Caco-2 (cell line): Measurements from ENCODE around the gene PRRG2. TPM values are rescaled to one million over a fixed set of nuclear protein-coding genes. Genes with fewer than 3 reads are reported as not detected.

Experiments
- BruUV-seq: library from RNA; stranded (reverse); fragments of 400-500 nt; replicated peaks from 2 replicates; lab custom pipeline; 2021; lab: Mats Ljungman, UMichigan
- CTCF ChIA-PET: fragments of 300-600 bp; sonication (Branson Sonifier 250); formaldehyde crosslinking; loops from one replicate; lab custom pipeline; 2022; ENCODE audit warnings: antibody characterized with exemption; lab: Charles Lee
- POLR2A ChIA-PET: fragments of 300-600 bp; sonication (Branson Sonifier 250); formaldehyde crosslinking; loops from one replicate; lab custom pipeline; 2022; ENCODE audit warnings: antibody characterized with exemption; lab: Charles Lee
- DNase-seq, 2 experiments: peaks; one replicate each; pipeline versions ENCODE4 v3.0.0 to v3.0.0-alpha.2; 2020 to 2022
- H3K27me3 ChIP-seq: replicated peaks from 2 replicates; pipeline ENCODE4 v1.6.0; 2011; ENCODE audit warnings: low read length; ENCODE audit not compliant: control insufficient read depth, insufficient read depth
- H3K36me3 ChIP-seq: 2 replicates; pipeline ENCODE4 v1.5.1; 2011; ENCODE audit warnings: low read length; ENCODE audit not compliant: control insufficient read depth, insufficient read depth
- H3K4me1 ChIP-seq: fragments of 250-450 bp; sonication (Bioruptor Pico); 2 replicates; pipeline ENCODE4 v1.5.1; 2020; ENCODE audit warnings: mild to moderate bottlenecking
- H3K4me3 ChIP-seq: 2 replicates; pipeline ENCODE4 v1.5.1; 2011; ENCODE audit warnings: low read depth, mild to moderate bottlenecking, control low read depth, low read length
- H3K9me3 ChIP-seq: fragments of 250-450 bp; sonication (Bioruptor Pico); 2 replicates; pipeline ENCODE4 v1.5.1; 2020; ENCODE audit warnings: mild to moderate bottlenecking, moderate library complexity
- H3K27ac Mint-ChIP-seq: one replicate; pipeline ENCODE4 v1.8.0; 2022; ENCODE audit warnings: mixed read lengths; ENCODE audit not compliant: unreplicated experiment
- H3K27me3 Mint-ChIP-seq: one replicate; pipeline ENCODE4 v1.8.0; 2022; ENCODE audit warnings: mixed read lengths; ENCODE audit not compliant: insufficient read depth, unreplicated experiment
- H3K36me3 Mint-ChIP-seq: one replicate; pipeline ENCODE4 v1.8.0; 2022; ENCODE audit warnings: mild to moderate bottlenecking, mixed read lengths; ENCODE audit not compliant: insufficient read depth, unreplicated experiment
- H3K4me1 Mint-ChIP-seq: one replicate; pipeline ENCODE4 v1.8.0; 2022; ENCODE audit warnings: low read depth, mixed read lengths; ENCODE audit not compliant: unreplicated experiment
- H3K4me3 Mint-ChIP-seq: one replicate; pipeline ENCODE4 v1.8.0; 2022; ENCODE audit warnings: mild to moderate bottlenecking, moderate library complexity, mixed read lengths; ENCODE audit not compliant: unreplicated experiment
- H3K9me3 Mint-ChIP-seq: one replicate; pipeline ENCODE4 v1.8.0; 2022; ENCODE audit warnings: mixed read lengths; ENCODE audit not compliant: unreplicated experiment
- intact Hi-C: fragments of 100-400 bp; cut with micrococcal nuclease; formaldehyde crosslinking; loops from one replicate; pipeline ENCODE4 v1.10.0; 2022; ENCODE audit not compliant: unreplicated experiment
- total RNA-seq: library from RNA; stranded (reverse); gene quantifications from 2 replicates; pipeline ENCODE4 v1.2.3, GENCODE V29; 2022
- TF ChIP-seq, protein P1 (sequence below), 2 experiments: fragments of 200-600 bp in 1 of 2; IDR thresholded peaks; 1 replicate in 1 of 2; 2 replicates in 1 of 2; pipeline versions ENCODE4 v1.5.1 to v1.8.0; 2011 to 2022; ENCODE audit warnings: antibody characterized with exemption in 1 of 2, control low read depth in 1 of 2, inconsistent platforms in 1 of 2, low read depth in 1 of 2, low read length in 1 of 2, mild to moderate bottlenecking in 1 of 2, moderate library complexity in 1 of 2; ENCODE audit not compliant: insufficient read depth in 1 of 2, severe bottlenecking in 1 of 2, unreplicated experiment in 1 of 2

Gene PRRG2
- total RNA-seq, 1 experiment from 2014 or later = 7.7 TPM

DNA sequence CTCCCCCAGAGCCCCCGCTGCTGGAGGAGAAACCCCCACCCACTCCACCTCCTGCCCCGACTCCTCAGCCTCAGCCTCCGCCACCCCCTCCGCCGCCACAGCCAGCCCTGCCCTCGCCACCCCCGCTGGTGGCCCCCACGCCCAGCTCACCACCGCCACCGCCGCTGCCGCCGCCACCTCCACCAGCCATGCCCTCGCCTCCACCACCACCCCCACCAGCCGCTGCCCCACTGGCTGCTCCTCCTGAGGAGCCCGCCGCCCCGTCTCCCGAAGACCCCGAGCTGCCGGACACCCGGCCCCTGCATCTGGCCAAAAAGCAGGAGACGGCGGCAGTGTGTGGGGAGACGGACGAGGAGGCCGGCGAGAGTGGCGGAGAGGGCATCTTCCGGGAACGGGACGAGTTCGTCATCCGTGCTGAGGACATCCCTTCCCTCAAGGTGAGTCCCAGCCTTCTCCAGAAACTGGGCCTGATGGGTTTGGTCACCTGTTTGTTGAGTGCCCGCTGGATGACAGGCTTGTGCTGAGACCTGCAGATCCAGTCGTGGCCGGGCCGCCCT is 20.4 kb downstream of the PRRG2 start:
- H3K4me3 Mint-ChIP-seq = no peak overlapping the region
- no peaks in the 10 kb centered on the region for H3K4me1 ChIP-seq
- BruUV-seq = no TSS peak
- DNase-seq = no peak
- H3K36me3 Mint-ChIP-seq = peaks cover 80% of the 10 kb centered on the region
- ChIA-PET POLR2A (no interaction called here), CTCF (interaction anchor here (0.7 kb wide), 1 partner anchor 39 kb away, joined by 3 read pairs; no protein-coding TSS in a partner anchor)
- intact Hi-C loops = no loop called here
- TF ChIP-seq, protein P1, sequence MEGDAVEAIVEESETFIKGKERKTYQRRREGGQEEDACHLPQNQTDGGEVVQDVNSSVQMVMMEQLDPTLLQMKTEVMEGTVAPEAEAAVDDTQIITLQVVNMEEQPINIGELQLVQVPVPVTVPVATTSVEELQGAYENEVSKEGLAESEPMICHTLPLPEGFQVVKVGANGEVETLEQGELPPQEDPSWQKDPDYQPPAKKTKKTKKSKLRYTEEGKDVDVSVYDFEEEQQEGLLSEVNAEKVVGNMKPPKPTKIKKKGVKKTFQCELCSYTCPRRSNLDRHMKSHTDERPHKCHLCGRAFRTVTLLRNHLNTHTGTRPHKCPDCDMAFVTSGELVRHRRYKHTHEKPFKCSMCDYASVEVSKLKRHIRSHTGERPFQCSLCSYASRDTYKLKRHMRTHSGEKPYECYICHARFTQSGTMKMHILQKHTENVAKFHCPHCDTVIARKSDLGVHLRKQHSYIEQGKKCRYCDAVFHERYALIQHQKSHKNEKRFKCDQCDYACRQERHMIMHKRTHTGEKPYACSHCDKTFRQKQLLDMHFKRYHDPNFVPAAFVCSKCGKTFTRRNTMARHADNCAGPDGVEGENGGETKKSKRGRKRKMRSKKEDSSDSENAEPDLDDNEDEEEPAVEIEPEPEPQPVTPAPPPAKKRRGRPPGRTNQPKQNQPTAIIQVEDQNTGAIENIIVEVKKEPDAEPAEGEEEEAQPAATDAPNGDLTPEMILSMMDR (IDR thresholded peaks at IDR 0.05; ENCODE audit: insufficient read depth in 1 of 2, low read depth in 1 of 2, low read length in 1 of 2, severe bottlenecking in 1 of 2, unreplicated experiment in 1 of 2) = no peak
- H3K4me3 ChIP-seq = no peak overlapping the region
- peaks cover 8% of the 10 kb centered on the region for H3K36me3 ChIP-seq
- H3K27me3 ChIP-seq = no peaks in the 10 kb centered on the region
- H3K4me1 Mint-ChIP-seq = no peaks in the 10 kb centered on the region
- no peaks in the 10 kb centered on the region for H3K9me3 Mint-ChIP-seq
- no peaks in the 10 kb centered on the region for H3K9me3 ChIP-seq
- no peak overlapping the region for H3K27ac Mint-ChIP-seq
- H3K27me3 Mint-ChIP-seq = no peaks in the 10 kb centered on the region

DNA sequence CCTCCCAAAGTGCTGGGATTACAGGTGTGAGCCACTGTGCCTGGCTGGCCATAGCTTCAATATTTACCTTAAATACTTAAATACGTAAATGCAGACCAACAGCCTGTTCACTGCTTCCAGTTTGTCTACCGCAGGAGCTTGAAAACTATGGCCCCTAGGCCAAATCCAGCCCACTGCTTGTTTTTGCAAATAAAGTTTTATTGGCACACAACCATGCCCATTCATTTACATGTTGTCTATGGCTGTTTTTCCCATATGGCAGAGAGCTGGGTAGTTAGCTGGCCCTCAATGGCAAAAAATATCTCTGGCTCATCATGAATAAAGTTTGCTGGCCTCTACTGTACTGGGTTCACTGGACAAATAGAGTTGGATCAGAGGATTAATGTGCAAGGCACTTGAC is 21.7 kb downstream of the PRRG2 start:
- Histone ChIP-seq H3K4me3 (no peak overlapping the region), H3K36me3 (peaks cover 8% of the 10 kb centered on the region), H3K9me3 (no peaks in the 10 kb centered on the region), H3K27me3 (no peaks in the 10 kb centered on the region), H3K4me1 (no peaks in the 10 kb centered on the region)
- intact Hi-C loops = no loop called here
- no peak overlapping the region for H3K27ac Mint-ChIP-seq
- ChIA-PET CTCF (no interaction called here), POLR2A (no interaction called here)
- no peak overlapping the region for H3K4me3 Mint-ChIP-seq
- TF ChIP-seq, protein P1 (IDR thresholded peaks at IDR 0.05; ENCODE audit: insufficient read depth in 1 of 2, low read depth in 1 of 2, low read length in 1 of 2, severe bottlenecking in 1 of 2, unreplicated experiment in 1 of 2) = no peak
- no TSS peak for BruUV-seq
- peaks cover 81% of the 10 kb centered on the region for H3K36me3 Mint-ChIP-seq
- no peaks in the 10 kb centered on the region for H3K4me1 Mint-ChIP-seq
- no peak for DNase-seq
- no peaks in the 10 kb centered on the region for H3K9me3 Mint-ChIP-seq
- H3K27me3 Mint-ChIP-seq = no peaks in the 10 kb centered on the region

DNA sequence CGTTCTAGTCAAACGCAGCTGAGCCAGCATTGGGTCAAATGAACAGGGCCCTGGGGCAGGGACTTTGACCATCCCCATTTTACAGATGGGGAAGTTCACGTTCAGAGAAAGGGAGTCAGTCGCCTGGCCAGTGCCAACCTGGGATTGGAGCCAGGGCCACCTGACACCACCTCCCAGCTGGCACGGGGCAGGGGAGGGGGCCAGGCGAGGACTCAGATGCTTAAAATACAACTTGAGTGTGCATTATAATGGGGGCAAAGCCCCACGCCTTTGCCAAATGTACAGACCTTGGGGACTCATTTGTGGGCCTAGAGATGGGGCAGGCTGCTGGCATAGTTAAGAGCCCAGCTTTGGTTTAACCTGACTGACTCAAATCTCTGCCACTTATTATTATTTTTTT is 24.5 kb downstream of the PRRG2 start:
- Mint-ChIP-seq H3K27ac (no peak overlapping the region), H3K4me1 (no peaks in the 10 kb centered on the region), H3K27me3 (no peaks in the 10 kb centered on the region), H3K9me3 (no peaks in the 10 kb centered on the region), H3K36me3 (peaks cover 85% of the 10 kb centered on the region), H3K4me3 (no peak overlapping the region)
- ChIA-PET CTCF (no interaction called here), POLR2A (no interaction called here)
- no peak for DNase-seq
- intact Hi-C loops = no loop called here
- no peaks in the 10 kb centered on the region for H3K27me3 ChIP-seq
- no peak overlapping the region for H3K4me3 ChIP-seq
- no TSS peak for BruUV-seq
- no peaks in the 10 kb centered on the region for H3K4me1 ChIP-seq
- TF ChIP-seq, protein P1 (IDR thresholded peaks at IDR 0.05; ENCODE audit: insufficient read depth in 1 of 2, low read depth in 1 of 2, low read length in 1 of 2, severe bottlenecking in 1 of 2, unreplicated experiment in 1 of 2) = no peak
- H3K9me3 ChIP-seq = no peaks in the 10 kb centered on the region
- peaks cover 7% of the 10 kb centered on the region for H3K36me3 ChIP-seq
